GM04503 (cell line): ENCODE measurements around the gene HBG1.
"Not testable (repeated sequence)": the region's sequence is repeated elsewhere in the genome, so short reads cannot be mapped to it uniquely, and the experiment has no call there.

Experiments
- DNase-seq: peaks from one replicate; pipeline ENCODE4 v3.0.0-alpha.2; 2012; ENCODE audit warnings: low read depth

HBG1 gene

DNA sequence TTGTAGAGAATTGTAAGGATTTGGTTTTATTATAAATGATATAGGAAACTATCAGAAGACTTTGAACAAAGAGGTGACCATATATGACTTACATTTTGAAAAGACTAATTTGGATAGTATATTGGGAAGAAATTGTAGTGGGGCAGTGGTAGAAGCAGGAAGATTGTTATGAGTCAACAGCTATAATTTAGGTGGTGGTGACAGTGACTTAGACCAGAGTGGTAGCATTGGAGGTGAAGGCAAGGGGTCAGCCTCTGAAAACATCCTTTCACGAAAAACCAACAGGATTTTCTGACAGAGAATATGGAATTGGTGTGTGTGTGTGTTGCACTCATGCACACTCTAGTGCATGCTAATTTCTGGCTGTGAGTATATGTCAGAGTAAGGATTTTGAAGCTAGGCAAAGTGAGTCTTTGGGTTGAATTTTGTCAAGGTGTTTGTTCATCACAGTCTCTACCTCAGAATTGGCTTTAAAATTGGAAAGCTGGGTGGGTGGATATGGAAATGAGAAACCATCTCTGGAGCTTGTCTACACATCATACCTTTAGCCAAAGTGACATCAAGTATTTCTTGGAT, 28.2 kb upstream of the HBG1 start:
- DNase-seq = no peak

DNA sequence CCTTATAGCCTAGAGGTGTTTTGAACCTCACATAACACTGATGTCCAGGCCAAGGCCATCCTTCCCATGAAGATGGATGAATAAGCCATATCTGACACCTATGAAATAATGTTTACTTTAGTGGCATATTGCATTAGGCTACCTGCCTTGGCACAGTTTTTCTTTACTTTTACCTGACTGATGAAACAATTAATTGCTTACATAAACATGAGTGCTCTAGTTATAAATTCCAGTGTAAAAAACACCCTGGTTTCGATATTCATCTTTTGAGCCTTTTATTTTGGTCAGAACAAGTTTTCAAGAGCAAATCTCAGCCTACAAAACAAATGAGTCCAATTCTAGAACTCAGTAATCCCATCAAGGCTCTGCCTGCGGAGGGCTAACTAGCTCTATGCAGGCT, 27.0 kb upstream of the HBG1 start:
- DNase-seq = no peak

DNA sequence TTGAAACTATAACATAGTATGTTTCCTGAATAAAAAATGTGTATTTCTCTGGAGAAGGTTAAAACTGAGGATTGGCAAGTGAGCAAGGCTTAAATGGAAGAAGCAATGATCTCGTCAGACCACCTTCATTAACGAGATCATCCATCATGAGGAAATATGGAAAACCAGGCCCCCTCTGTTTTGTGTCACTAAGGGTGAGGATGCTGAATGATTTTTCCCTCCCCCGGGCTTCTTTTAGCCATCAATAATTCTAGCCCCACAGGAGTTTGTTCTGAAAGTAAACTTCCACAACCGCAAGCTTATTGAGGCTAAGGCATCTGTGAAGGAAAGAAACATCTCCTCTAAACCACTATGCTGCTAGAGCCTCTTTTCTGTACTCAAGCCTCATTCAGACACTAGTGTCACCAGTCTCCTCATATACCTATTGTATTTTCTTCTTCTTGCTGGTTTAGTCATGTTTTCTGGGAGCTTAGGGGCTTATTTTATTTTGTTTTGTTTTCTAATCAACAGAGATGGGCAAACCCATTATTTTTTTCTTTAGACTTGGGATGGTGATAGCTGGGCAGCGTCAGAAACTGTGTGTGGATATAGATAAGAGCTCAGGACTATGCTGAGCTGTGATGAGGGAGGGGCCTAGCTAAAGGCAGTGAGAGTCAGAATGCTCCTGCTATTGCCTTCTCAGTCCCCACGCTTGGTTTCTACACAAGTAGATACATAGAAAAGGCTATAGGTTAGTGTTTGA, 25.9 kb upstream of the HBG1 start:
- DNase-seq = no peak

- no peak for DNase-seq
Measured at GRCh38 chr11:5274395-5274794, 24.7 kb upstream of the HBG1 start.

- DNase-seq = no peak
Measured at GRCh38 chr11:5272395-5273017, 22.8 kb upstream of the HBG1 start.

DNA sequence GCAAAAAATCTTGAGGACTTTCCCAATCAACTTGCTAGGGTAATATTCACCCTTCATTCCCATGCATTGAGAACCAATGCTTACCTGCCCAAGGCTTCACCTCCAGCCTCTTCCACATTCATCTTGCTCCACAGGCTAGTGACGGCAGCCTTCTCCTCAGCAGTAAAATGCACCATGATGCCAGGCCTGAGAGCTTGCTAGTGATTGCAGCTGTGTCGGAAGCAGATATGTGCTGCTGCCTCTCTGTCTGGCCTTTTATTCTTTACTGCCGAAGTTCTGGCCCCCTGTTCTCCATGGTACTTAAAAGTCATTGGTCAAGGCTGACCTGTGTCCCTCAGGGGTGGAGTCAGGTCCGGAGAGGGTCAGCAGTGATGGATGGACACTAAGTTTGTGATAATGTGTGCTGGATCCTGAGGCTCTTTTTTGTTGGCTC, 20.1 kb upstream of the HBG1 start, which contains the start of gene HBE1:
Gene HBE1 (minus strand): TSS at position 231 of the 433 bp plus-strand sequence. CDS start 55 bp downstream, at position 176.
- no peak for DNase-seq

- no peak for DNase-seq
Measured at GRCh38 chr11:5267033-5267563, 17.4 kb upstream of the HBG1 start.

GRCh38 chr11:5266609-5267008, 17.0 kb upstream of the HBG1 start:
- no peak for DNase-seq

- no peak for DNase-seq
Measured at GRCh38 chr11:5265832-5266231, 16.2 kb upstream of the HBG1 start.

DNA sequence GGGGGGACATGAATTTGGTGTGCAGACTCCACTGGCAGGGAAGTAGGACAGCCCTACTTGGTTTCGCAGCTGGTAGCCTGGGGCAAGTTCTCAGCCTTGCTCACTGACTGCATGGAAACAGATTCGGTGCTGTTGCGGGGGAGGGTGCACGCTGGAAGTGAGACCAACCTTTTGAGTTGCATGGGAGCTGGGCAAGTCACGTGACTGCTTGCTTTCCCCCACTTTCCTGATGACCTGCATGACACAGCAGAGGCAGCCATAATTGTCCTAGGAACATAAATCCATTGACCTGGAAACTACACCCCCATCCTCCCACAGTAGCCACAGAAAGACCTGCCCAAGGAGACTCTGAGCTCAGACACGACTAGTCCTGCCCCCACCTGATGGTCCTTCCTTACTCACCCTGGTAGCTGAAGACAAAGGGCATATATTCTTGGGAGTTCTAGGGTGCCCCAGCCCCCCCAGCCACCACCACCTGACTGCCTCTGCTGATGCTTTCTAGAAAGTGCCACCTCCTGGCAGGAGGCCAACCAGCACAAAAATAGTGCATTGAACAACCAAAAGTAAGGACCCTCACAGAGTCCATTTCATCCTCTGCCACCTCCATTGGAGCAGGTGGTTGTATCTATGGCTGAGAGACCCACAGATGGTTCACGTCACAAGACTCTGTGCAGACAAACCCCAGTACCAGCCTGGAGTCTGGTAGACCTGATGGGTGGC, 9.0 kb upstream of the HBG1 start:
- DNase-seq = no peak

GRCh38 chr11:5257296-5257695, 7.6 kb upstream of the HBG1 start:
- no peak for DNase-seq

DNA sequence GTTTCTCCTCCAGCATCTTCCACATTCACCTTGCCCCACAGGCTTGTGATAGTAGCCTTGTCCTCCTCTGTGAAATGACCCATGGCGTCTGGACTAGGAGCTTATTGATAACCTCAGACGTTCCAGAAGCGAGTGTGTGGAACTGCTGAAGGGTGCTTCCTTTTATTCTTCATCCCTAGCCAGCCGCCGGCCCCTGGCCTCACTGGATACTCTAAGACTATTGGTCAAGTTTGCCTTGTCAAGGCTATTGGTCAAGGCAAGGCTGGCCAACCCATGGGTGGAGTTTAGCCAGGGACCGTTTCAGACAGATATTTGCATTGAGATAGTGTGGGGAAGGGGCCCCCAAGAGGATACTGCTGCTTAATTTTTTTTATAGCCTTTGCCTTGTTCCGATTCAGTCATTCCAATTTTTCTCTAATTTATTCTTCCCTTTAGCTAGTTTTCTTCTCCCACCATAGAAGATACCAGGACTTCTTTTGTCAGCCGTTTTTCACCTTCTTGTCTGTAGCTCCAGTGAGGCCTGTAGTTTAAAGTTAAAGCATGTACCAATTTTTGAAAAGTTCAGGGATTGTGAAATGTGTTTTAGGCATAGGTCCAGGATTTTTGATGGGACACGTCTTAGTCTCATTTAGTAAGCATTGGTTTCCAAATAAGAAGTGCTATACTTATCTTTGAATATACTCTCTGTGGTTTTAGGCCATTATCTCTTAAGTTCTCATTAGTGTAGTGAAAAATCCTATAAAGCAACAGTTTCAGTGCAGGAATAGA, 5.2 kb upstream of the HBG1 start, which contains the start of gene HBG2:
Gene HBG2 (minus strand): TSS at position 136 of the 768 bp plus-strand sequence. CDS start 53 bp downstream, at position 83.
- DNase-seq = not testable (repeated sequence)

GRCh38 chr11:5254023-5254422, 4.4 kb upstream of the HBG1 start:
- not testable (repeated sequence) for DNase-seq

DNA sequence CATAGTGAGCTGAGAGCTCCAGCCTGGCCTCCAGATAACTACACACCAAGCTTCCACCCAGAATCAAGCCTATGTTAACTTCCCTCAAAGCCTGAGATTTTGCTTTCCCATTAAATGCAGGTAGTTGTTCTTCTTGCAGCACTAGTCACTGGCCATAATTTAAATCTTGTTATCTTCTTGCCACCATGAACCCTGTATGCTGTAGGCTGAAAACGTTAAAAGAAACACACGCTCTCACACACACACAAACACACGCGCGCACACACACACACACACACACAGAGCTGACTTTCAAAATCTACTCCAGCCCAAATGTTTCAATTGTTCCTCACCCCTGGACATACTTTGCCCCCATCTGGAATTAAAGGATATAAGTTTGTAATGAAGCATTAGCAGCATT, 3.8 kb upstream of the HBG1 start:
- not testable (repeated sequence) for DNase-seq

DNA sequence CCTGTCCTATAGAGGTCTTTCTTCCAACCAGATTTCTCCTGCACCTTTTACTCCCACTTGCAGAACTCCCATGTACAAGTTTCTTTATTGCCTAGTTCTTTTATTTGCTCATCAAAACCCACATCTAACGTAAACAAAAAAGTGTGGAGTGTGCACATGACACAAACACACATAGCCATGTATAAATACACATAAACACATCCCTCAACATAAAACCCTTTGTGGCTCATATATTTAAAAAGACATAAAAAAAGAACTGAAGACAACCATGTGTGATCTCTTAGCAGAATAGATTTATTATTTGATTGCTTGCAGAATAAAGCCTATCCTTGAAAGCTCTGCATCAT, 3.2 kb upstream of the HBG1 start:
- no peak for DNase-seq

- no peak for DNase-seq
Measured at GRCh38 chr11:5252192-5252918, 2.7 kb upstream of the HBG1 start.

GRCh38 chr11:5251746-5252145, 2.1 kb upstream of the HBG1 start:
- DNase-seq = no peak

DNA sequence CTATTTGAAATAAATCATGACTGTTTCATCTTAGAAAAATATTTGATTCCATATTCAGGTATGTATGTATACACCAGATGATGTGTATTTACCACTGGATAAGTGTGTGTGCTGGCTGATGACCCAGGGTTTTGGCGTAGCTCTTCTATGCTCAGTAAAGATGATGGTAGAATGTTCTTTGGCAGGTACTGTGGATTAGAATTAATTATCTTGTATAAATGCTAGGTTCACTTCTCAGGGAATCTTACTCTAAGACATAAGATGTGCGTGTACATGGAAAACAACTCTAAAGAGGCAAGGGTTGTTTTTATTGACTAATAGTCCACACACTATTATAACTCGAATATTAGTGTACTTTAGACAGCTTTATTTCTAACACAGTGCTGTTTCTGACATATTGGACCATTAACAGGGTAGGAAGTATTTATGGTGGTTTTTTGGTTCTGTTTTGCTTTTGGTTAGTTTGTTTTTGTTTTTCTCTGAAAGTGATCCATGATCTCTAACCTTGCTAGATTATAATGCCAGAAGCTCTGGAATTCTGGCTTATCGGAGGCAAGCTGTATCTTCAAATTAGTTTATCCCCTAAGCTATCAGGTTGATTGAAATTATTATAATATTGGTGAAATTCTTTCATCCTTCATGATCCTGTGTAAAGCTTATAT, 1.0 kb upstream of the HBG1 start:
- DNase-seq = no peak

DNA sequence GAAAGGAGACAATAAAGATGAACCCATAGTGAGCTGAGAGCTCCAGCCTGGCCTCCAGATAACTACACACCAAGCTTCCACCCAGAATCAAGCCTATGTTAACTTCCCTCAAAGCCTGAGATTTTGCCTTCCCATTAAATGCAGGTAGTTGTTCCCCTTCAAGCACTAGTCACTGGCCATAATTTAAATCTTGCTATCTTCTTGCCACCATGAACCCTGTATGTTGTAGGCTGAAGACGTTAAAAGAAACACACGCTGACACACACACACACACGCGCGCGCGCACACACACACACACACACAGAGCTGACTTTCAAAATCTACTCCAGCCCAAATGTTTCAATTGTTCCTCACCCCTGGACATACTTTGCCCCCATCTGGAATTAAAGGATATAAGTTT, 1.2 kb downstream of the HBG1 start:
- DNase-seq = not testable (repeated sequence)

GRCh38 chr11:5247472-5248192, 2.0 kb downstream of the HBG1 start:
- DNase-seq = no peak
